HepG2 (cell line): ENCODE measurements around the gene ARID3C. TPM values are rescaled to one million over a fixed set of nuclear protein-coding genes. Genes with fewer than 3 reads are reported as not detected.

ENCODE experiments used
- CENPT ChIP-seq: sonication (generic); formaldehyde crosslinking; IDR thresholded peaks from 2 replicates; pipeline ENCODE4 v1.8.0; 2022; ENCODE audit warnings: low read depth, mild to moderate bottlenecking, moderate library complexity, missing genetic modification reagents
- DDIT3 ChIP-seq: sonication (generic); formaldehyde crosslinking; IDR thresholded peaks from 2 replicates; pipeline ENCODE4 v1.4.0; 2020; ENCODE audit warnings: mild to moderate bottlenecking, missing genetic modification reagents
- EEA1 ChIP-seq: sonication (generic); formaldehyde crosslinking; IDR thresholded peaks from 2 replicates; pipeline ENCODE4 v1.5.1; 2020; ENCODE audit warnings: mild to moderate bottlenecking, missing genetic modification reagents, borderline replicate concordance
- FOSL2 ChIP-seq: sonication (generic); formaldehyde crosslinking; IDR thresholded peaks from 2 replicates; pipeline ENCODE4 v1.4.0; 2020; ENCODE audit warnings: missing genetic modification reagents
- FOXM1 ChIP-seq: sonication (generic); formaldehyde crosslinking; IDR thresholded peaks from 2 replicates; pipeline ENCODE4 v1.5.0; 2020; ENCODE audit warnings: missing genetic modification reagents
- HHEX ChIP-seq: IDR thresholded peaks from 2 replicates; pipeline ENCODE4 v1.6.1; 2016; ENCODE audit warnings: control low read depth
- HIC2 ChIP-seq: sonication (generic); formaldehyde crosslinking; IDR thresholded peaks from 2 replicates; pipeline ENCODE4 v1.9.0; 2022; ENCODE audit warnings: low read depth, missing genetic modification reagents
- KDM1A ChIP-seq: IDR thresholded peaks from 2 replicates; pipeline ENCODE4 v1.6.1; 2016; ENCODE audit warnings: missing compliant biosample characterization
- MAFF ChIP-seq: IDR thresholded peaks from 2 replicates; pipeline ENCODE4 v1.6.1; 2011; ENCODE audit warnings: low read depth, low read length, improper control_type of control experiment
- NCOR1 ChIP-seq: fragments of 200-600 bp; sonication (generic); IDR thresholded peaks from 2 replicates; pipeline ENCODE4 v1.7.0; 2017; ENCODE audit warnings: antibody characterized with exemption, low read length, borderline replicate concordance
- PHF21A ChIP-seq: sonication (generic); formaldehyde crosslinking; IDR thresholded peaks from 2 replicates; pipeline ENCODE4 v1.5.0; 2020; ENCODE audit warnings: mild to moderate bottlenecking, missing genetic modification reagents
- SRSF4 ChIP-seq: fragments of 200-400 bp; formaldehyde crosslinking; IDR thresholded peaks from one replicate; pipeline ENCODE4 v1.6.1; 2018; ENCODE audit warnings: mild to moderate bottlenecking, low read depth, low read length, moderate library complexity; ENCODE audit not compliant: poor library complexity, severe bottlenecking
- TIGD3 ChIP-seq: sonication (generic); formaldehyde crosslinking; IDR thresholded peaks from 2 replicates; pipeline ENCODE4 v1.5.1; 2020; ENCODE audit warnings: mild to moderate bottlenecking, missing genetic modification reagents, borderline replicate concordance
- YEATS4 ChIP-seq: sonication (generic); formaldehyde crosslinking; IDR thresholded peaks from 2 replicates; pipeline ENCODE4 v1.4.0; 2020; ENCODE audit warnings: missing genetic modification reagents, borderline replicate concordance
- YY1 ChIP-seq: IDR thresholded peaks from 2 replicates; pipeline ENCODE4 v1.6.1; 2011; ENCODE audit warnings: low read length, low read depth, moderate library complexity, mild to moderate bottlenecking; ENCODE audit not compliant: insufficient read depth, insufficient replicate concordance
- ZBTB1 ChIP-seq: sonication (generic); formaldehyde crosslinking; IDR thresholded peaks from 2 replicates; pipeline ENCODE4 v1.4.0; 2020; ENCODE audit warnings: missing genetic modification reagents, borderline replicate concordance
- ZNF556 ChIP-seq: sonication (generic); formaldehyde crosslinking; IDR thresholded peaks from 2 replicates; pipeline ENCODE4 v1.4.0; 2020; ENCODE audit warnings: mild to moderate bottlenecking, missing genetic modification reagents, borderline replicate concordance
- ZNF564 ChIP-seq: sonication (generic); formaldehyde crosslinking; IDR thresholded peaks from 2 replicates; pipeline ENCODE4 v1.8.1; 2023; ENCODE audit warnings: mild to moderate bottlenecking, missing genetic modification reagents
- ZNF644 ChIP-seq: IDR thresholded peaks from 2 replicates; pipeline ENCODE4 v1.6.1; 2016; ENCODE audit warnings: low read depth
- ZNF768 ChIP-seq: sonication (generic); formaldehyde crosslinking; IDR thresholded peaks from 2 replicates; pipeline ENCODE4 v1.4.0; 2020; ENCODE audit warnings: missing genetic modification reagents
- ZSCAN29 ChIP-seq: sonication (generic); formaldehyde crosslinking; conservative IDR thresholded peaks from 2 replicates; pipeline ENCODE4 v1.4.0; 2020; ENCODE audit warnings: mild to moderate bottlenecking, missing genetic modification reagents
- polyA plus RNA-seq, 8 experiments: library from polyadenylated mRNA; depleted of rRNA in 3 of 8; stranded (reverse) in 7 of 8; unstranded in 1 of 8; fragments of >200 nt; fragmentation: Illumina TruSeq in 4 of 8; extraction: Trizol in 4 of 8; gene quantifications; 2 replicates each; pipeline versions ENCODE4 v1.2.1 to v1.2.3, GENCODE V29; 2011 to 2016; ENCODE audit warnings: low read depth in 4 of 8, missing spikeins in 1 of 8, mixed read lengths in 1 of 8; ENCODE audit not compliant: insufficient read depth in 1 of 8
- total RNA-seq, 5 experiments: library from RNA; depleted of rRNA; stranded (reverse); fragments of >200 nt; fragmentation: Illumina TruSeq; extraction: Trizol; gene quantifications; 2 replicates each; pipeline ENCODE4 v1.2.3, GENCODE V29; 2016; ENCODE audit warnings: low read depth in 1 of 5
- TF ChIP-seq, protein P1 (sequence below): sonication (generic); formaldehyde crosslinking; IDR thresholded peaks from 2 replicates; pipeline ENCODE4 v1.8.0; 2023; ENCODE audit warnings: mild to moderate bottlenecking, missing genetic modification reagents
- TF ChIP-seq, protein P2 (sequence below): IDR thresholded peaks from 2 replicates; pipeline ENCODE4 v1.6.1; 2018; ENCODE audit warnings: missing genetic modification reagents, mild to moderate bottlenecking, missing compliant biosample characterization
- TF ChIP-seq, protein P3 (sequence below): sonication (generic); formaldehyde crosslinking; IDR thresholded peaks from 2 replicates; pipeline ENCODE4 v1.8.0; 2022; ENCODE audit warnings: missing genetic modification reagents, mild to moderate bottlenecking, borderline replicate concordance

Gene ARID3C
- total and polyA plus RNA-seq, 2 of the 13 experiments (the other 11 are each of a cell fraction or from before 2014, with no cell fraction given) = not detected

DNA sequence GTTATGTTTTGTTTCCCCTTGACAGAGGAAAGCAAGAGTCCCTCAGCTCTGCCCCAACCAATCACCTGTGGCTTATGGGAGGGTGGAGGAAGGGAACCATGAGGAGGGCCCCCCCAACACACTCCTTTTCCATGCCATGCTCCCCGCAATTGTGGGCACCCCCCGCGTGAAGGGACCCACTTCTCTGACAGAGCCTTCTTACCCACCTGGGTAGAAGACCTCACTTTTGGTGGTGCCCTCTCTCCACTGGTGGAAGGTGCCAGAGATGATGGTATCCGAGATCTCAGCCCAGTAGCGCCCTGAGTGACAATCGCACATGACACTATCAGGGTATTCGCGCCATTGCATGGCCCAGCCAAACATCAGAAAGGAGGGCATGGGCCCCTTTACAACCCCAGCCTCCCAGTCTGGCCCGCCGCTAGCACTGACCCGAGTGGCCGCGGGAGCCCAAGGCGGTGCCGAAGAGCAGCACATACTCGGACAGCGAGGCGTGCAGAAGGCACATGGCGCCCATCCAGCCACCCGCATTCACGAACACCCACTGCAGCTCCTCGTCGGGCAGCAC, 8.0 kb upstream of the ARID3C start (continued):
- TF ChIP-seq SRSF4 (no peak), HHEX (CRISPR knock-in tag) (no peak), KDM1A (CRISPR knock-in tag) (no peak), FOSL2 (CRISPR knock-in tag) (0 out of 2 replicates have a peak, but pooled peaks have one; percentile 5), ZNF556 (CRISPR knock-in tag) (0 out of 2 replicates have a peak, but pooled peaks have one; percentile 6), NCOR1 (no peak), CENPT (CRISPR knock-in tag) (peak; percentile 75; the same call in 1 of the 2 replicates), YEATS4 (CRISPR knock-in tag) (no peak), ZNF768 (CRISPR knock-in tag) (no peak), HIC2 (CRISPR knock-in tag) (peak; percentile 24; the same call in 1 of the 2 replicates), MAFF (no peak), YY1 (peak; percentile 2), PHF21A (no peak), ZNF644 (CRISPR knock-in tag) (no peak), DDIT3 (CRISPR knock-in tag) (no peak), ZBTB1 (no peak), ZSCAN29 (CRISPR knock-in tag) (no peak), ZNF564 (CRISPR knock-in tag) (no peak), FOXM1 (0 out of 2 replicates have a peak, but pooled peaks have one; percentile 8), EEA1 (CRISPR knock-in tag) (no peak; the same call in 1 of the 2 replicates), TIGD3 (CRISPR knock-in tag) (no peak)
- TF ChIP-seq, protein P1, sequence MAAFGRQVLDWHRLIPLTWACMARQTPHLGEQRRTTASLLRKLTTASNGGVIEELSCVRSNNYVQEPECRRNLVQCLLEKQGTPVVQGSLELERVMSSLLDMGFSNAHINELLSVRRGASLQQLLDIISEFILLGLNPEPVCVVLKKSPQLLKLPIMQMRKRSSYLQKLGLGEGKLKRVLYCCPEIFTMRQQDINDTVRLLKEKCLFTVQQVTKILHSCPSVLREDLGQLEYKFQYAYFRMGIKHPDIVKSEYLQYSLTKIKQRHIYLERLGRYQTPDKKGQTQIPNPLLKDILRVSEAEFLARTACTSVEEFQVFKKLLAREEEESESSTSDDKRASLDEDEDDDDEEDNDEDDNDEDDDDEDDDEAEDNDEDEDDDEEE (CRISPR knock-in tag) = peak; percentile 93; the same call in 1 of the 2 replicates
- TF ChIP-seq, protein P2, sequence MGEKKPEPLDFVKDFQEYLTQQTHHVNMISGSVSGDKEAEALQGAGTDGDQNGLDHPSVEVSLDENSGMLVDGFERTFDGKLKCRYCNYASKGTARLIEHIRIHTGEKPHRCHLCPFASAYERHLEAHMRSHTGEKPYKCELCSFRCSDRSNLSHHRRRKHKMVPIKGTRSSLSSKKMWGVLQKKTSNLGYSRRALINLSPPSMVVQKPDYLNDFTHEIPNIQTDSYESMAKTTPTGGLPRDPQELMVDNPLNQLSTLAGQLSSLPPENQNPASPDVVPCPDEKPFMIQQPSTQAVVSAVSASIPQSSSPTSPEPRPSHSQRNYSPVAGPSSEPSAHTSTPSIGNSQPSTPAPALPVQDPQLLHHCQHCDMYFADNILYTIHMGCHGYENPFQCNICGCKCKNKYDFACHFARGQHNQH (CRISPR knock-in tag) = no peak
- TF ChIP-seq, protein P3, sequence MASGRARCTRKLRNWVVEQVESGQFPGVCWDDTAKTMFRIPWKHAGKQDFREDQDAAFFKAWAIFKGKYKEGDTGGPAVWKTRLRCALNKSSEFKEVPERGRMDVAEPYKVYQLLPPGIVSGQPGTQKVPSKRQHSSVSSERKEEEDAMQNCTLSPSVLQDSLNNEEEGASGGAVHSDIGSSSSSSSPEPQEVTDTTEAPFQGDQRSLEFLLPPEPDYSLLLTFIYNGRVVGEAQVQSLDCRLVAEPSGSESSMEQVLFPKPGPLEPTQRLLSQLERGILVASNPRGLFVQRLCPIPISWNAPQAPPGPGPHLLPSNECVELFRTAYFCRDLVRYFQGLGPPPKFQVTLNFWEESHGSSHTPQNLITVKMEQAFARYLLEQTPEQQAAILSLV = no peak
